Measurements from ENCODE around the gene FXYD6.

GRCh38 chr11:117803896-117804295 lies 72.6 kb downstream of the FXYD6 start:
- TF ChIP-seq CTCF (IDR thresholded peaks at IDR 0.05) (no peak), POLR2A (IDR thresholded peaks at IDR 0.05) (no peak)
